HL-60/S4 (cell line): ENCODE measurements around the gene LPAR3.

Experiments used
- in situ Hi-C: fragments of 300-500 bp; cut with MboI; formaldehyde crosslinking; loops from 2 replicates; pipeline ENCODE4 v1.14.3; 2022; ENCODE audit warnings: low sequenced_read_pairs

The LPAR3 gene

DNA sequence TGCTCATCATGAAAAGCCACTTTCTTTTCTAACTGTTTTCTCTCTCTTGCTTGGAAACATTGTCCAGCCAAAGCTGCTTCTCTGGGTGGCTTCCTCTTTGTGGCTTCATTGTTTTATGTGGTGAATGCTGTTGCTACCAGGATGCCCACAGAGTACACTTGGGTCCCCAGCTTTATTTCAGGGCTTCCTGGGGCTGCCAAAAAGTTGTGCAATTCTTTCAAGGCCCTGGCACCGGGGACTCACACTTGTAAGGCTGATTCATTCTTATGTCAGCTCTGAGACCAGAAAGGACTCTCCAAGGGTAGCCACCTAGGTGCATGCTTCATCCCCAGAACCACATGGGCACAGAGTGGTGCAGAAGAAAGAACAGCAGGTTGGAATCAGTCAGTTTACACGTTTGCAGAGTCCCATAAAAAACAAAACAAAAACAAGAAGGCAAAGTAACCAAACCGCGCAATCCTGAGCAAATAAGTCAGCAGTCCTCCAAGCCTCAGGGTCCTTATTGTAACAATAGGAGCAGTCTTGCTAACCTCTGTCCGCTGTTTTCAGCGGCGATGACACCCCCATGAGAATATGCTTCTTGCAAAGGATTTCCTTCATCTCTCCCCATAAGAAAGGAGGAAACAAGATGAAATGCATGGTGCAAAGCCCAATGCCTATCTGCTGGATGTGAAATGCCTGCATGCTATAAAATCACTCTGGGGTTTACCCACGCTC, 112.8 kb downstream of the LPAR3 start:
- in situ Hi-C loops: no loop called here

DNA sequence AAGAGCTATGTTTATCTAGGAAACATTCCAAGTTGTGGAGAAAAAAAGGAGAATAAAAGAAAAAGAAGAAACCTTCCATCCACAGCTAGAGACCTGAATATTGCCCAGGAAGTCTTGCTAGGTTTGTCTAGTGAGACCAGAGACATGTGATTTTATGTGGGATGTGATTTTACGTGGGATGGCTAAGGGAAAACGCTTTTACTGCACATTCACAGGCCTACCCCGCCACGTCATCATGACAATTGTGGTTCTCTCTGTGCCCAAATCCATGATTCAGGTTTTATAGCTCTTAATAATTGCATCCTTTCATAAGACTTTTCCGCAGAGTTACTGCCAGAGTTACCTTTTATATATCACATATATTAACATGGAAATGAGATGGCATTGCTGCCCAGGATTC, 116.4 kb downstream of the LPAR3 start:
- in situ Hi-C loops: no loop called here

DNA sequence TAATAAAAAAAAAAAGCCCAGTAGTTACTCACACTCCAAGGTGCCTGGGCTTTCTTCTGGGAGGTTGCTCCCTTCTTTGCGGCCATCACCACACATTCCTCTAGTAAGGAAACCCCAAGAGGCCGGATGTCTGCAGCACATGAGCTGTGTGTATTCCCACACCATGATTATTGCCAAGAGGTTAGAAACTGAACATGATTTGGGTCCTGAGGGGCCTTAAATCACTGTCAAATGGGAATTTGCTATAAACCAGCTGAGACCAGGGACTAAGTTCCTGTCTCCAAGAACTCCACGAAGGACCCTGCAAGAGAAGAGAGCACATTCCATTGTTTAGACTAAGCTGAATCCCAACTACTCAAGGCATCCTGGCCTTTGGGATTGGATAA, 117.5 kb downstream of the LPAR3 start:
- in situ Hi-C loops: no loop called here

DNA sequence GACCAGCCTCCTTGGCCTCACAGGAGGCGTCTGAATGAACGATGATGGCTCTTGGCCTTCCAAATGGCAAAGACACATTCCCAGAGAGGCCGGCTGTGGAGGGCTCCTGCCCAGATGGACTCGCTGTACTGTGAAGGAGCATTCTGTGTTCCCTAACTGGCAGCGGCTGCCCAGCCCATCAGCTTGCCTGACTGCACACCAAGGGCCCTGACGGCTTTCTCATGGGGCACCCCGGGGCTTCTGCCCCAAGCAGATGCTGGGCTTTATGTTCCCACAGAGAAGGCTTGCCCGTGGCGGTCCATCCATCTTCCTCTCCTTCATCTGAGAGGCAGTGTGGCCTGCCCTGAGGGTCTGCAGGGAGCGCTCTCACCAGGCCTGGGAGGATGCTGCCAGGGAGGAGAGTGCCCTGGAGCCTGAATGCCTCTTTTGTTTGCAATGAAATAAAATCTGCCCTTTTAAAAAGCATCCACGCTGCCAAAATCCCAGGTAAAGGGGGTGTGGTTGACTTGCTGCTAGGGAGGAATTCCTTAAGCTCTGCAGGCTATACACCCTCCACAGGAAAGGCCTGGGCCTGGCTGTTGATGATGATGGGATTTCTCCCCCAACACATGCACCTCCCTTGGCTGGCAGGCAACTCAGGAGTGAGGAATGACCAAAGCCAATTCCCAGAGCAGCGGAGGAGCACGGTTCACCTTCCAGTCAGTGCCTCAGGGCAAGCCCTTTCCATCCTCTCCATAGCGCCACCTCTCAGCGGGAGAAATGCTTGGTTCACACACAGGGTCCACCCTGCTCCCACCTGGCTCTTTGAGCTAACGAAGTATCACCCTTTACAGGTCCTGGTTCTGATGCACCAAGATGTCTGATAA, 118.1 kb downstream of the LPAR3 start:
- in situ Hi-C loops: loop anchor here (25.0 kb wide), 3 partner anchors 338 to 863 kb away; partner anchors contain the start of gene PRKACB

DNA sequence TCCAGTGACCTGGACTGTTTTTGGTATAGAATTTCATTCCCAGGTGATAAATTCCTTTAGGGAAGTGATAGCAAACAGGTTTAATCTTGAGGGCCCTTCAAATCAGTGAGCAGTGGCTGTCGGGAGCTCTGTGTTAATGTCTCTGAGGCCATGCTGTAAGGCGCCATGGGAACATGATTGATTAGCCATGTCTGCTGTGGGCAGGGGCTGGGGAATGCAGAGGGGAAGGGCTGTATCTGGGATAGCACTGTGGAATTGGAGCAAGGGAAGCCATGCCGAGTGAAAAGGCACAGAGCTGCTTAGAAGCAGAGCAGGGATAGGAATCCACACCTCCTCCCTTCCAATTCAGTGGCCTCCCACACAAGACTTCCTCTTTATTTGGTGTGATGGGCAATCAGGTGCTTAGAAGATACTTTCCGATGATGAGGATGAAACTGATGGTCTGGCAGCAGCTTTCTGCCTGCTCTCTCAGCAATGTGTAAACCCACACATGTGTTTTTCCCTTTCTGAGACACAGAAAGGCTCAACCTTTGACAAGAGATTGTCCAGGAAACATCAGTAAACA, 119.0 kb downstream of the LPAR3 start:
- in situ Hi-C loops: loop anchor here (25.0 kb wide), 3 partner anchors 337 to 862 kb away; partner anchors contain the start of gene PRKACB

DNA sequence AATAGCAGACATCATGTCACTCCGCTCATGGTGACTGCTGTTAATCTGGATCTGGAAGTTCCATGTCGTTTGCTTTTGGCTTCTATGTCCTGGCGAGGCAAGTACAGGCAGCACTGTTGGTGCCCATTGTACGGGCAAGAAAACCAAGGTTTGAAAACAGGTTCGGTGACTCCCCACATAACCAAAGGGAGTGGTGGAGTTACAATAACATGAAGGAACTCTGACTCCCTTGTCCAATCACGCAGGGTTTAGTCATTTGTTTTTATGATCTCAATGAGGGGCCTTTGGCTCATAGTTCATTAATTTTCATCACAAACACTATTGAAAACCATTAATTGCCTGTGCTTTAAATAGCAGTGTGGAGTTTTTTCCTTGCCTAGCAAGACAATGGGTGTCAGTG, 119.8 kb downstream of the LPAR3 start:
- in situ Hi-C loops: loop anchor here (25.0 kb wide), 3 partner anchors 336 to 861 kb away; partner anchors contain the start of gene PRKACB

DNA sequence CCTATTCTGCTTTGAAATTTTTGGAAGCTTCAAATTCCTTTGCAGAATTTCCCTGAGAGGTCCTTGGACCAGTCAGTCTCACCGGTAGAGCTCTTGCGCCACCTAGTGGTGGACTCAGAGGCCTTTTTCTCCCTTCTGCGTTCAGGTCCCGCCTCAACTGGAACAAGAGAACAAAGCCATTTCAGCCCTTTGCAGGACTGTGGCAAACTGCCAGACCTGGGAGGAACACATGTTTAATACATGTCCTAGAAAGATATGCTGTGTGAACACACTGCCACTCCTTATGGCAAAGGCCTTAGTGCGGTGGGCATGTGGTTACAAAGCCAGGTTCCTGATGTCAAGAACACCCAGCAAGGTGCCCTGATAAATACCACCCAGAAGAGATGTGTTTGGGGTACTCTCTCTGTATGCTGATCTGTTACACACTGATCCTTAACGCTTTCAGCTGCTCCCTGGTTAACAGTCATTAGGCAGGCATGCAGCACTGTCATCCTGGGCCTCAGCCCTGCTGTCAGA, 120.5 kb downstream of the LPAR3 start:
- in situ Hi-C loops: loop anchor here (25.0 kb wide), 3 partner anchors 335 to 860 kb away; partner anchors contain the start of gene PRKACB

DNA sequence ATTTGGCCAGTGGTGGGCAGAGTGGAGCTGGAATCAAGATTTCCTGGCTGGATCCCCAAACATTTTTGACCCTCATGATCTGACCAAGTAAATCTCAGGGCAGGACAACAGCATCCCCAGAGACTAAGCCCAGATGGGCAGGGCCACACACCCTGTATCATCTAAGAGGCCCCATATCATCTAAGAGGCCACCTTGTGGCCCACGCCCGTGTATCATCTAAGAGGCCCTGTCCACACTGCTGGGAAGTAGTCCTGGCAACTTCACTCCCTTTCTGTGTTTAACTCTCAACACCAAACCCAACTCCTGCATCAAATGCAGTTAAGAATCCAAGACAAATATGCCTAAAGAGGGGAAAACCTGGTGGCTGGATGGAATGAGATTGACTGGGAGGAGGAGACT, 121.1 kb downstream of the LPAR3 start:
- in situ Hi-C loops: loop anchor here (25.0 kb wide), 3 partner anchors 335 to 860 kb away; partner anchors contain the start of gene PRKACB

DNA sequence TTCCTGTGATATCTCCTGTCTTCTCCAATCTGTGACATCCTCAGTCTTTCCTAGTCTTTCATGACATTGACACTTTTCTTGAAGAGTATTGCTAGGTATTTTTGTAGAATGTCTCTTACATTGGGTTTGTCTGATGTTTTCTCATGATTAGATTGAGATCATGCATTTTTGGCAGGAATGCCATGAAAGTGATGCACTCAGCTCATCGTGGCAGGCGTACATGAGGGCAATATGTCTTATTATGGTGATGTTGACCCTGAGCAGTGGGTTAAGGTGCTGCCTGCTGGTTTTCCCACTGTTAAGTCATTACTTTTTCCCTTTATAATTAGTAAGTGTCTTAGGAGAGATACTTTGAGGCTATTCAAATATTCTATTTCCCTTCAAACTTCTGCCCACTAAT, 122.5 kb downstream of the LPAR3 start:
- in situ Hi-C loops: loop anchor here (25.0 kb wide), 3 partner anchors 333 to 858 kb away; partner anchors contain the start of gene PRKACB

DNA sequence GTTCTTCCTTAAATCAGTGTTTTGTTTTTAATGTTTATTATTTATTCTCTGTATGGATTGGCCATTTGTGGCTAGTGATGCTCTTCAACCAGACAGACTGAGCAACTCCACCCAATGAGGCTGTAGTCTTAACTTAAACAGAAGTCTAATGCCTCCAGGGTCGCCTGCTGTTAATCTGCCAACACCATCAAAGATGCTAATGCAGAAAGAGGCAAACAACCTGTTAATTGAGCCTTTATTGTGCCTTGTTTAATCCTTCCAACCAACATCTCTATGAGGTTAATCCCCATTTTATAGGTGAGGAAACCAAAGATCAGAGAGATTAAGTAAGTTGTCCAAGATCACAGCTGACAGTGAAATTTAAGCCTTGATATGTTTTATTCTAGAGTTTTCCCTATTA, 123.4 kb downstream of the LPAR3 start:
- in situ Hi-C loops: loop anchor here (25.0 kb wide), 3 partner anchors 332 to 857 kb away; partner anchors contain the start of gene PRKACB

DNA sequence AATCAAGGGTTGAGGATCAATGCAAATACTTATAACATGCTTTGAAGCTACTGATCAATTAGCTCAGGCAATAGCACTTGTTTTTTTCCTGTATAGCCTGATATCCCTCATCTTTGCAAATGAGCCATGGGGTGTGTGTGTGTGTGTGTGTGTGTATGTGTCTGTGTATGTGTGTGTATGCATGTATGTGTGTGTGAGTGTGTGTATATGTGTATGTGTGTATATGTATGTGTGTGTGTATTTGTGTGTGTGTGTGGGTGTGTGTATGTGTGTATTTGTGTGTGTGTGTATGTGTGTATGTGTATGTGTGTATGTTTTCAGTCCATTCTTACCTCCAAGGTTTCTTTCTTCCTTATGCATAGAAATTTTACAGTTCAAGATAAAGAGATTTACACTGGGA, 124.4 kb downstream of the LPAR3 start:
- in situ Hi-C loops: loop anchor here (25.0 kb wide), 3 partner anchors 331 to 856 kb away; partner anchors contain the start of gene PRKACB

DNA sequence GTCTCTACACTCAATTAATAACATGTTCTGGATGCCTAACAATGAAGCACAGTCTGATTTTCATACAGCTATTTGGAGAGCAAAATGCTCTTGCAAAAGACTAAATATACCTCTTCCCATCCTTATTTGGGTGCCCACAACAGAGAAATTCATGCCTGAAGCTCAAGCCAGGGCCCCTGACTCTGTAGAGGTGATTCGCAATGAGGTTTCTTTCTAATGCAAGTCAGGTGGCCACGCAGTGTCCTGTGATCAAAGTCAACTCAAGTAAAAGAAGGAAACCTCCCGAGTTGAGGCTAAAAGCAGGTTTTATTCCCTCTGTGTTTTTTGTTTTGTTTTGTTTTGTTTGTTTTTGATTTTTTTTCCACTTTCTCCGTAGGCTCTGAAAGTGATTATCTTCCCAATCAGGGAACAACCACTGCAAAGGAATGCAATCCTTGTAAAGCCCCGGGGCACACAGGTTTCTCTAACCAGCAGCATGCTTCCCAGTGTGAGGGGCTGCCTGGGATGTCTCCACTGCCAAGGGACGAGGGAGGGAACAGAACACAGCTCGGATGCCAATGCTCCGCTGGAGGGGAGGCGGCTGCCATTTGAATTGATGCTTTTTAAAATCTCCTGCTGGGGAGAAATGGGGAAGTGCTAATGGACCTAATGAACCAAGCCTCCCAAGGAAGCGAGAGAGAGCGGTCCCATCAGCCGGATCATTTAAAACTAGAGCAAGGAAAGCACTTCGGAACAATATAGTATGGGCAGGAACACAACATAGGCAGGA, 128.9 kb downstream of the LPAR3 start:
- in situ Hi-C loops: loop anchor here (25.0 kb wide), 3 partner anchors 327 to 852 kb away; partner anchors contain the start of gene PRKACB

DNA sequence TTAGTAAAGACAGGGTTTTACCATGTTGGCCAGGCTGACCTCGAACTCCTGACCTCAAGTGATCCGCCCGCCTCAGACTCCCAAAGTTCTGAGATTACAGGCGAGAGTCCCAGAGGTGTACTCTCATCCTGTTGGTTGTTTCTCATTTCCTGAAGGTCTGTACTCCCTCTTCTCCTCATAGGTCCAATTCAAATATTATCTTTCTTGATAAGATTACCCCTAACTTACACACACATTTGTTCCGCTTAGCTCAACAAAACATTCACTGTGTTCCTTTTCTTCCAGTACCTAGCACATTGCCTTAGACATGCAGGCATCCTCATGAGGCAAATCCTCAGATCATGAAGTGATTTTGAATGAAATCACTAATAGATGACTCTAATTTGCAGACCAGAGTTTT, 130.3 kb downstream of the LPAR3 start:
- in situ Hi-C loops: loop anchor here (25.0 kb wide), 3 partner anchors 325 to 850 kb away; partner anchors contain the start of gene PRKACB
